SK-N-SH (cell line): ENCODE measurements around the gene AGO4. TPM values are rescaled to one million over a fixed set of nuclear protein-coding genes. Genes with fewer than 3 reads are reported as not detected.
"Not testable (repeated sequence)": the region's sequence is repeated elsewhere in the genome, so short reads cannot be mapped to it uniquely, and the experiment has no call there.

Source experiments
- CTCF ChIA-PET: fragments of 300-600, 350-600 bp; formaldehyde crosslinking; extraction: SDS; loops from one replicate; lab custom pipeline; 2021; lab: Yijun Ruan, JAX
- POLR2A ChIA-PET: fragments of 350-600 bp; sonication (Branson Sonifier 250); formaldehyde crosslinking; extraction: SDS; loops from one replicate; lab custom pipeline; 2020; ENCODE audit warnings: antibody characterized with exemption, inconsistent platforms; lab: Yijun Ruan, JAX
- DNase-seq: peaks from one replicate; pipeline ENCODE4 v3.0.0; 2012
- H2AFZ ChIP-seq: fragments of 200-600 bp; sonication (generic); 2 replicates; pipeline ENCODE4 v1.8.1; 2016; ENCODE audit warnings: antibody characterized with exemption, mild to moderate bottlenecking, low read depth
- H3F3A ChIP-seq: fragments of 200-600 bp; sonication (generic); replicated peaks from 2 replicates; pipeline ENCODE3; 2016; ENCODE audit warnings: antibody characterized with exemption, mild to moderate bottlenecking; ENCODE audit not compliant: insufficient read depth
- H3K27ac ChIP-seq, 2 experiments: fragments of 200-500 bp in 1 of 2; fragments of 200-600 bp in 1 of 2; sonication (Bioruptor generic) in 1 of 2; sonication (generic), shearing (Covaris generic) in 1 of 2; 2 replicates each; pipeline versions ENCODE4 v1.5.1 to v1.6.1; 2014 to 2016; ENCODE audit warnings: low read depth in 2 of 2, inconsistent platforms in 1 of 2, low read length in 1 of 2, mild to moderate bottlenecking in 1 of 2, mixed read lengths in 1 of 2
- H3K27me3 ChIP-seq: fragments of 200-600 bp; sonication (generic), shearing (Covaris generic); 2 replicates; pipeline ENCODE4 v1.6.1; 2016; ENCODE audit warnings: mixed run types; ENCODE audit not compliant: insufficient read depth
- H3K36me3 ChIP-seq, 2 experiments: fragments of 200-500 bp in 1 of 2; fragments of 200-600 bp in 1 of 2; sonication (Bioruptor generic) in 1 of 2; sonication (generic) in 1 of 2; replicated peaks in 1 of 2; 2 replicates each; pipeline versions ENCODE3 to v1.5.1; 2014 to 2016; ENCODE audit warnings: low read length in 1 of 2, mild to moderate bottlenecking in 1 of 2; ENCODE audit not compliant: insufficient read depth in 2 of 2, control insufficient read depth in 1 of 2
- H3K4me1 ChIP-seq, 2 experiments: fragments of 200-500 bp in 1 of 2; fragments of 200-600 bp in 1 of 2; sonication (Bioruptor generic) in 1 of 2; sonication (generic), shearing (Covaris generic) in 1 of 2; 2 replicates each; pipeline versions ENCODE4 v1.5.1 to v1.6.1; 2014 to 2016; ENCODE audit warnings: low read depth in 1 of 2, low read length in 1 of 2, mixed run types in 1 of 2; ENCODE audit not compliant: insufficient read depth in 2 of 2, control insufficient read depth in 1 of 2
- H3K4me2 ChIP-seq: fragments of 200-600 bp; sonication (generic), shearing (Covaris generic); 2 replicates; pipeline ENCODE4 v1.6.1; 2017; ENCODE audit warnings: mixed run types
- H3K4me3 ChIP-seq, 2 experiments: fragments of 200-500 bp in 1 of 2; fragments of 200-600 bp in 1 of 2; sonication (Bioruptor generic) in 1 of 2; sonication (generic), shearing (Covaris generic) in 1 of 2; 2 replicates each; pipeline versions ENCODE4 v1.5.1 to v1.8.1; 2014 to 2016; ENCODE audit warnings: low read depth in 2 of 2, inconsistent platforms in 1 of 2, low read length in 1 of 2, mild to moderate bottlenecking in 1 of 2, mixed read lengths in 1 of 2, moderate library complexity in 1 of 2
- H3K79me2 ChIP-seq: fragments of 200-600 bp; sonication (generic); 2 replicates; pipeline ENCODE4 v1.8.1; 2017; ENCODE audit warnings: mild to moderate bottlenecking; ENCODE audit not compliant: insufficient read depth
- H3K9ac ChIP-seq: fragments of 200-600 bp; sonication (generic); 2 replicates; pipeline ENCODE4 v1.6.1; 2017; ENCODE audit warnings: mixed run types
- H3K9me2 ChIP-seq: fragments of 200-600 bp; sonication (generic); 2 replicates; pipeline ENCODE4 v1.6.1; 2017; ENCODE audit warnings: mixed run types
- H3K9me3 ChIP-seq: fragments of 200-600 bp; sonication (generic); 2 replicates; pipeline ENCODE4 v1.6.1; 2017; ENCODE audit warnings: mixed run types, mild to moderate bottlenecking, moderate library complexity
- H4K20me1 ChIP-seq: fragments of 200-600 bp; sonication (generic); 2 replicates; pipeline ENCODE4 v1.6.1; 2017; ENCODE audit warnings: mild to moderate bottlenecking, mixed run types; ENCODE audit not compliant: insufficient read depth
- CTCF ChIP-seq: fragments of 200-600 bp; sonication (generic); IDR thresholded peaks from 2 replicates; pipeline ENCODE4 v1.6.1; 2017; ENCODE audit warnings: antibody characterized with exemption, mild to moderate bottlenecking, moderate library complexity
- FOXM1 ChIP-seq: IDR thresholded peaks from 2 replicates; pipeline ENCODE4 v1.4.0; 2012; ENCODE audit warnings: low read depth, mild to moderate bottlenecking
- GABPA ChIP-seq: IDR thresholded peaks from 2 replicates; pipeline ENCODE4 v1.4.0; 2012; ENCODE audit warnings: low read depth, mild to moderate bottlenecking
- GATA2 ChIP-seq: sonication (generic); formaldehyde crosslinking; IDR thresholded peaks from 2 replicates; pipeline ENCODE4 v1.5.0; 2020; ENCODE audit warnings: mild to moderate bottlenecking, missing genetic modification reagents
- NFIC ChIP-seq: IDR thresholded peaks from 2 replicates; pipeline ENCODE4 v1.4.0; 2012; ENCODE audit warnings: borderline replicate concordance
- POLR2AphosphoS5 ChIP-seq: IDR thresholded peaks from 2 replicates; pipeline ENCODE4 v1.6.1; 2012; ENCODE audit warnings: low read depth, low read length
- SMC3 ChIP-seq: IDR thresholded peaks from 2 replicates; pipeline ENCODE4 v1.6.1; 2012; ENCODE audit warnings: low read depth, low read length, improper control_type of control experiment
- TAF1 ChIP-seq: IDR thresholded peaks from 2 replicates; pipeline ENCODE4 v1.6.1; 2012; ENCODE audit warnings: low read depth, mild to moderate bottlenecking, low read length, moderate library complexity, borderline replicate concordance
- USF2 ChIP-seq: fragments of 150-350 bp; IDR thresholded peaks from 2 replicates; pipeline ENCODE4 v1.6.1; 2017; ENCODE audit warnings: antibody characterized with exemption, low read length, low read depth, borderline replicate concordance
- WGBS: methylation state at CpG from one replicate; pipeline ENCODE4 v1.1.6; 2017; ENCODE audit warnings: low lambda C conversion rate; 5-methylcytosine and 5-hydroxymethylcytosine counted together
- polyA plus RNA-seq, 3 experiments: library from polyadenylated mRNA; depleted of rRNA; stranded (reverse); fragments of >200 nt; gene quantifications; 2 replicates each; pipeline ENCODE4 v1.2.3, GENCODE V29; 2012

Gene AGO4
- polyA plus RNA-seq, 1 of the 3 experiments (the other 2 are of a cell fraction), result 4.8 TPM

- TF ChIP-seq USF2 (no peak), SMC3 (no peak), CTCF (no peak; the same call in 1 of the 2 replicates), TAF1 (0 out of 2 replicates have a peak, but pooled peaks have one; percentile 35), POLR2AphosphoS5 (peak; percentile 71; the same call in 1 of the 2 replicates), NFIC (no peak), FOXM1 (no peak), GATA2 (no peak)
These were observed 38.5 kb upstream of the AGO4 start (continued) for GRCh38 chr1:35769188-35769758.

GRCh38 chr1:35773711-35774110, 34.1 kb upstream of the AGO4 start:
- Histone ChIP-seq H3K9me3 (no peaks in the 10 kb centered on the region), H3K79me2 (peaks cover 4% of the 10 kb centered on the region; the same call in 1 of the 2 replicates), H3K4me2 (no peak overlapping the region), H3K27me3 (no peaks in the 10 kb centered on the region), H4K20me1 (no peaks in the 10 kb centered on the region), H3K4me1 (peaks cover 0 to under 1% of the 10 kb centered on the region in 2 experiments; a peak in 1 of 4 replicates), H2AFZ (no peak overlapping the region), H3K9me2 (no peaks in the 10 kb centered on the region), H3F3A (peaks cover 6% of the 10 kb centered on the region), H3K36me3 (no peaks in the 10 kb centered on the region), H3K27ac (no peak overlapping the region), H3K4me3 (no peak overlapping the region), H3K9ac (no peak overlapping the region)
- ChIA-PET CTCF (interaction anchor here (1.8 kb wide), 1 partner anchor 10 kb away, joined by 5 read pairs; no protein-coding TSS in a partner anchor), POLR2A (no interaction called here)
- TF ChIP-seq GABPA, result no peak
- no peak for DNase-seq

GRCh38 chr1:35776172-35776571, 31.6 kb upstream of the AGO4 start:
- H3F3A ChIP-seq, H3K27ac ChIP-seq, H3K27me3 ChIP-seq, H3K9me3 ChIP-seq, H3K4me2 ChIP-seq, DNase-seq, H3K4me1 ChIP-seq, H3K4me3 ChIP-seq, H3K36me3 ChIP-seq, H3K79me2 ChIP-seq, H3K9me2 ChIP-seq, H3K9ac ChIP-seq, H4K20me1 ChIP-seq, POLR2A ChIA-PET, H2AFZ ChIP-seq: not testable (repeated sequence)
- CTCF ChIA-PET, result interaction anchor here (1.3 to 4.0 kb wide), 4 partner anchors 8 to 324 kb away, joined by 3 to 17 read pairs (median 10); no protein-coding TSS in a partner anchor
- 92% methylated on average over 6 of the region's 6 CpGs for WGBS
